Measurements from ENCODE around the gene OR7A10.

Gene OR7A10

DNA sequence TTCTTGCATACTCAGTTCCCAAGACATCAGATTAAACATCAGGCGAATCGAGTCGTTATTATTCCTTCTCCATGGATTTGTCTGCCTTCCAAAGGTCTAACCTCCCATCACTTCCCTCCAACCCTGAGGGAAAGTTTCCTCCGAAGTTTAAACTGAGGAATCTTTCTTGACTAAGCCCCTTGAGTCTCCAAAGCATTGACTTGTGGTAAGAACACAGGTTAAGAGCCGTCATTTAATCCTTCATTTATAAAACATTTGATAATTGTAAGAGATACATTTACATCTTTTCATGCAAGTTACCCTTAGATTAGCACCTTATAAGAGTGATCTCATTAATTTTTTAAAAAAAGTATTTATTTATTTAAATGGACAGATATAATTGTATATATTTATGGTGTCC lies at the start of gene OR7A10:
OR7A10 (minus strand) TSS at position 101 of the 400 bp plus-strand sequence. CDS start 7,045 bp downstream, outside the sequence.
- H3K27me3 Mint-ChIP-seq (ENCODE audit: low read depth) = peaks cover 6% of the 10 kb centered on the region

DNA sequence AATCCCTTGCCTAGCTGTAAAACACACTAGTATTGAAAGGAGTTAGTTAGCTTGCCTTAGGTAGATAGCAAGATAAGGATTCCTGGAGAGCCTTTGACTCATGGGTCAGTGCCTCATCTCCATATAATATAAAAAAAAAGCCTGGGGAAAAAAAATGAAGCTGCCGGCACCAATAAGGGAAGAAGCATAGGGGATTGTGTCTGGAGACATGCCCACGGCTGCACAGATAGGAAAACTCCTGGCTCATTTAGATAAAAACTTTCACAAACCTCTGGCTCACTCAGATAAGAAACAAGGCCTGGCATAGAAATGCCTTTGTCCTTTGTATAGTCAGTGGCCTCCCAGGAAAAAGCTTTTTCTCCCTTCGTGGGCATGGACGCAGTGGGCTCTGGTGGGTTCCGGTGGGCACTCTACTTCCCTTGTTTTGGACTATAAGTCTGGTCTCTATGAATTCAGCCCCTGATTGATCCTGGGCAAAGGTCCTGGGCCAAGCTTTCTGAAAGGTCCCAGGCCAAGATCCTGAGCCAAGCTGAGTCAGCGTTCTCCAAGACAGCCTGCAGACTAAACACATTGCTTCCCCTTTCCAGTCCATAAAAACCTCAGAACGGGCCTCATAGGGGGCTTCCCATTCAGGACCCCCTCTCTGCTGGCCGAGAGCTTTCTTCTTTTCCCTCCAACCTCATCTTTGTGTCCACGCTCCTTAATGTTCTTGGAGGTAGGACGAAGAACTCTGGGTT lies 42.1 kb upstream of the OR7A10 start:
- Mint-ChIP-seq H3K36me3 (ENCODE audit: low read depth) (no peaks in the 10 kb centered on the region), H3K27me3 (ENCODE audit: low read depth) (peaks cover 20% of the 10 kb centered on the region), H3K9me3 (no peaks in the 10 kb centered on the region), H3K27ac (no peak overlapping the region), H3K4me3 (no peak overlapping the region), H3K4me1 (ENCODE audit: low read depth) (peaks cover 3% of the 10 kb centered on the region)

More for the DNA sequence above, at the start of gene OR7A10:
- Mint-ChIP-seq H3K9me3 (no peaks in the 10 kb centered on the region), H3K27ac (no peak within 1 kb of the TSS), H3K36me3 (ENCODE audit: low read depth) (no peaks in the 10 kb centered on the region), H3K4me3 (no peak within 1 kb of the TSS), H3K4me1 (ENCODE audit: low read depth) (no peaks in the 10 kb centered on the region)

DNA sequence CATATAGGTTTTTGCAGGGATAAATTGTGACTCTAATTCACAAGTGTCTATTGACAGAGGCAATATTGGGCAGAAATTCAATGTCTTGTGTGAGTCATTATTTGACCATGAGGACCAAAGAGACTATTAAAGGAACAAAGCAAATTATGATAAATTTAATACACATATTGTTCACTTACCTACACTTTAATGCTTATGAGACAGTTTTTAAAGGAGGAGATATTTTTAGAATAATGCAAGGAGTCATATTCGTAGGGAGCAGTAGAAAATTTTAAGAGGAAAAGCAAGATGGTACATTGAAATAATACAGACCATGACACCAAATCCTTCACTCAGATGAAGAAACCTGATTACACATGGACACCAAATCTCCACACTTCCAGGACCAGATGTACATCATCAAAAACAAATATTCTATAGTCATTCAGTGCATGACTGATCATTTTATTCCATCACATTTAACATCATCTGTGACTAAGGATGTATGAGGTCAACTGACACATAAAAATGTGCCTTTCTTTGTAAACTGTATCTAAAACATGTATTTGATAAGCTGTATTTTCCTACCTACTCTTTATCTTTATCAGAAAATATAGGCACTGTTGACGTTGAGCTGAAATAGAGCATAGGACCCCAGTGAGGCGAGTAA lies 41.4 kb upstream of the OR7A10 start:
- Mint-ChIP-seq H3K27me3 (ENCODE audit: low read depth) (peaks cover 22% of the 10 kb centered on the region), H3K36me3 (ENCODE audit: low read depth) (no peaks in the 10 kb centered on the region), H3K4me3 (no peak overlapping the region)

DNA sequence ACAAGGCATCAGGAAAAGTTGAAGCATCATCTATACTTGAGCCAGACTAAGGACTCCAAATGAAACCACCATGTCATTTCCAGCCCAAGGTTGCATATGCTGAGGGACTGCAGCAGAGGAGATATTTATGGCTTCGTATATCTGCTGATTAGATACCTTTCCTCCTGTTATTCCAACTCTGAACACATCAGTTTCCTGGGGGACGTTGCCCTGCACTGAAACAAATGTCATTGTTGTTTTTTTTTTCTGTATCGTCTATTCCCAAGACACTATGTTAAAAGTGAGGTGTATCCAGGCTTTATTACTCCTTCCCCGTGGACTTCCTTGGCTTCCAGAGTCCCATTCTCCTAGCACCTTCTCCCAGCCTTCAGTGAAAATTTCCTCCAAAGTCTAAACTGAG lies 37.3 kb upstream of the OR7A10 start, which contains the start of gene OR7A17:
OR7A17 (minus strand) TSS at position 101 of the 400 bp plus-strand sequence. CDS start 4,777 bp downstream, outside the sequence.
- Mint-ChIP-seq H3K4me3 (no peak within 1 kb of the TSS), H3K27ac (no peak within 1 kb of the TSS)

More for the DNA sequence above, 41.4 kb upstream of the OR7A10 start:
- peaks cover 3% of the 10 kb centered on the region for H3K4me1 Mint-ChIP-seq (ENCODE audit: low read depth)
- H3K9me3 Mint-ChIP-seq = no peaks in the 10 kb centered on the region
- H3K27ac Mint-ChIP-seq = no peak overlapping the region

DNA sequence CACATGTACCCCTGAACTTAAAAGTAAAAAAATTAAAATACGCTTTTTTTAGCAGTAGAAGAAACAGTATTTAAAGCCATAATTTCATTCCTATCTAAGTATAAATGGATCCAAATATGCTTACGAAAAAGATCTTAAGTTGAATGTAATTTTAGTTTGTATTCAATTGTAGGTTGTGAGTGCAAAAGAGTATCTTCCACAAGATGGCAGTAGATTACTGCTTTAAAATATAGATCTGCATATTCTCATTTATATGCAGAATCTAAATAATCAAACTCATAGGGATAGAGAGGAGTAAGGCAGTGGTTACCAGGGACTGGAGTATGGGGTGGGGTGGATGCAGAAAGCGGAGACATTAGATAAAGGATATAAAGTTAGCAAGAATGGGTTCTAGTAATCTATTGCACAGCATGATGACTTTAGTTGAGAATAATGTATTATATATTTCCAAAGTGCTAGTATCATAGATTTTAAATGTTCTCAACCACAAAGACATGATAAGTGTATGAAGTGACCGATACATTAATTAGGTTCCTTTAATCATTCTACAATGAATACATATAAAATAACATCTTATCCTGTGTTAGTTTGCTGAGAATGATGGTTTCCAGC lies 23.0 kb upstream of the OR7A10 start:
- Mint-ChIP-seq H3K9me3 (no peaks in the 10 kb centered on the region), H3K4me3 (no peak overlapping the region), H3K27ac (no peak overlapping the region), H3K27me3 (ENCODE audit: low read depth) (no peaks in the 10 kb centered on the region), H3K36me3 (ENCODE audit: low read depth) (no peaks in the 10 kb centered on the region), H3K4me1 (ENCODE audit: low read depth) (no peaks in the 10 kb centered on the region)

More for the DNA sequence above, 37.3 kb upstream of the OR7A10 start, which contains the start of gene OR7A17:
- Mint-ChIP-seq H3K9me3 (no peaks in the 10 kb centered on the region), H3K36me3 (ENCODE audit: low read depth) (no peaks in the 10 kb centered on the region), H3K4me1 (ENCODE audit: low read depth) (peaks cover 3% of the 10 kb centered on the region), H3K27me3 (ENCODE audit: low read depth) (peaks cover 15% of the 10 kb centered on the region)

DNA sequence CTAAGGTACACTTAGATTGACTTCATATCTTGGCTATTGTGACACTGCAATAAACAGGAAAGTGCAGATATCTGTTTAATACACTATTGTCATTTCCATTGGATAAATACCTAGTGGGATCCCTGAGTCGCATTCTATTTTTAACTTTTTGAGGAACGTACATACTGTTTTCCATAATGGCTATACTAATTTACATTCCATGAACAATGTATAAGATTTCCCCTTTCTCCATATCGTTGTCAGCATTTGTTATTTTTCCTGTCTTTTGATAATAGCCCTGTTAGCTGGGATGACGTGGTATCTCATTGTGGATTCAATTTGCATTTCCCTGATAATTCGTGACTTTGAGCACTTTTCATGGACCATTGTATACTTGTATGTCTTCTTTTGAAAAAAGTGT lies 19.8 kb upstream of the OR7A10 start:
- Mint-ChIP-seq H3K4me3 (no peak overlapping the region), H3K9me3 (no peaks in the 10 kb centered on the region), H3K4me1 (ENCODE audit: low read depth) (no peaks in the 10 kb centered on the region), H3K36me3 (ENCODE audit: low read depth) (no peaks in the 10 kb centered on the region), H3K27ac (no peak overlapping the region), H3K27me3 (ENCODE audit: low read depth) (no peaks in the 10 kb centered on the region)

DNA sequence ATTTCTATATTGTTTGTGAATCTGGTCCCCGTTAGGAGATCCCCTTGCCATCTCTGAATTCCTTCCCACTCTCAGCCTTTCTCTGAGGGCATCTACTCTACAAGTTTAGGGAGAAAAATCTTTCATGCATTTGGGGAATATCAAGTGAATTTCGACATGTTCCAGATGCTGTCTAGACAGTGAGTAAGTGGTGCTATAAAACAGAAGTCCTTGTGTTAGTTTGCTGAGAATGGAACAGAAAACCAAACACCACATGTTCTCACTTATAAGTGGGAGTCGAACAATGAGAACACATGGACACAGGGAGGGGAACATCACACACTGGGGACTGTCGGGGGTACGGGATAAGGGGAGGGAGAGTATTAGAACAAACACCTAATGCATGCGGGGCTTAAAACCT lies 5.1 kb downstream of the OR7A10 start:
- Mint-ChIP-seq H3K27me3 (ENCODE audit: low read depth) (no peaks in the 10 kb centered on the region), H3K4me1 (ENCODE audit: low read depth) (no peaks in the 10 kb centered on the region), H3K27ac (no peak overlapping the region), H3K9me3 (no peaks in the 10 kb centered on the region), H3K36me3 (ENCODE audit: low read depth) (no peaks in the 10 kb centered on the region), H3K4me3 (no peak overlapping the region)

DNA sequence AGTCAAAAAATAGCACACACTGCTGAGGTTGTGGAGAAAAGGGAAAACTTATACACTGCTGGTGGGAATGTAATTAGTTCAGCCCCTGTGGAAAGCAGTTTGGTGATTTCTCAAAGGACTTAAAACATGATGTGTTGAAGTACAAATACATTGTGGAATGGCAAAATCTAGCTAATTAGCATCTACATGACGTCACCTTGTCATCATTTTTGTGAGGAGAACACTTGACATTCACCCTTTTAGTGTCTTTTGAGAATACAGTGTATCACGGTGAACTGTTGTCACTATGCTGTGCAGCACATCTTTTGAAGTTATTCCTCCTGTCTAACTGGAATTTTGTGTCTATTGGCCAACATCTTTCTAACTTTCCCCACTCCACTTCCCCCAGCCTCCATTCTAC lies 5.6 kb downstream of the OR7A10 start:
- H3K4me1 Mint-ChIP-seq (ENCODE audit: low read depth) = no peaks in the 10 kb centered on the region
- H3K36me3 Mint-ChIP-seq (ENCODE audit: low read depth) = no peaks in the 10 kb centered on the region

DNA sequence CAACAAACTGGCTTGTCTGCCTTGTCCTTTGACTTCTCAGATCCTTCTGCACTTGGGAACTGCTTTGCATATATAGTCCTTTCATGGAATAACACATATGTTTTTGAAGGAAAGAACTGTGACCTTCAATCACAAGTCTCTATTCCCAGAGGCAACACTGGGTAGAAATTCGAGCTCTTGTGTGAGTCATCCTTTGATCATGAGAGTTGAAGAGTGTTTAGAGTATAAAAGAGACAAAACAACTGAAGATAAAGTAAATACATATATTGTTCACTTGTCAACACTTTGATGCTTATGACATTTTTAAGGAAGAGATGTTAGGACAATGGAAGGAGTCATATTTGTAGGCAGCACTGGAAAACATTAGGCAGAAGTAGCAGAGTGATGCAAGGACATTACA lies 8.5 kb downstream of the OR7A10 start:
- H3K27me3 Mint-ChIP-seq (ENCODE audit: low read depth) = no peaks in the 10 kb centered on the region
- no peaks in the 10 kb centered on the region for H3K9me3 Mint-ChIP-seq
- no peaks in the 10 kb centered on the region for H3K36me3 Mint-ChIP-seq (ENCODE audit: low read depth)
- no peaks in the 10 kb centered on the region for H3K4me1 Mint-ChIP-seq (ENCODE audit: low read depth)
- no peak overlapping the region for H3K4me3 Mint-ChIP-seq
- H3K27ac Mint-ChIP-seq = no peak overlapping the region

More for the DNA sequence above, 5.6 kb downstream of the OR7A10 start:
- no peak overlapping the region for H3K27ac Mint-ChIP-seq
- H3K4me3 Mint-ChIP-seq = no peak overlapping the region
- no peaks in the 10 kb centered on the region for H3K9me3 Mint-ChIP-seq
- no peaks in the 10 kb centered on the region for H3K27me3 Mint-ChIP-seq (ENCODE audit: low read depth)

DNA sequence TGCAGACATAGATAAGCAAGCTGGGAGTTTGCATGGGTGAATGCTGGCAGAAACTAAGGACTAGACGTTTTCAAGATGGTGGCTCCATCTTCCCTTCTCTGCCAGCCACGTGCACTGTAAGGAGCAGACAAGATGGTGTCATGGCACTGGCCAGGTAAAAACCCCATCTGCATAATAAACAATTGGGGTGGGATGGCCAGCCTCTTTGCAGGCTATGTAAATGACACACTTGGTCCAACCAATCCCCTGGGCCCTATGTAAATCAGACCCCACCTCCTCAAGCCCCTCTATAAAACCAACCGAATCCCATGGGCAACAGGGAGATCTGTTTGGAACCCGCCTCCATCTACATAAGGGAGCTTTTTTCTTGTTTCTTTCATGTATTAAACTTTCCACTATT lies 11.3 kb downstream of the OR7A10 start:
- no peak overlapping the region for H3K27ac Mint-ChIP-seq
- no peaks in the 10 kb centered on the region for H3K27me3 Mint-ChIP-seq (ENCODE audit: low read depth)
- H3K4me3 Mint-ChIP-seq = no peak overlapping the region
- no peaks in the 10 kb centered on the region for H3K9me3 Mint-ChIP-seq
- no peaks in the 10 kb centered on the region for H3K4me1 Mint-ChIP-seq (ENCODE audit: low read depth)
- H3K36me3 Mint-ChIP-seq (ENCODE audit: low read depth) = no peaks in the 10 kb centered on the region

DNA sequence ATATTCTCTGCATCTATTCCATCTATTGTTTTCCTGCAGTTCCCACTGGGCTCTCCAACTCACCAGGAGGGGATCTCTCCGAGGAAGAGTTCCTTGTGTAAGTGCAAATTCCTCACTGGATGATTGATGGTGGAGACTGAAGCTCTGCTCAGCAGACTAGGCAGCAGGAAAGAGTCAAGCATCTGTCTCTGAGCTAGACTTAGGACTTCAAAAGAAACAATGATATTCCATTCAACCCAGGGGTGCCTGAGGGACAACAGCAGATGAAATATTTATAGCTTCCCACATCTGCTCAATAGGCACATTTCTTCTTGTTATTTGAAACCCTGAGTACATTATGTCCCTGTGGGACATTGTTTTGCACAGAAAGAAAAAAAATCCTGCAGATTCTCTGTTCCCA lies 13.7 kb downstream of the OR7A10 start, which contains the start of the genes OR7A5 and OR7C1:
OR7A5 (minus strand) TSS at position 175 of the 400 bp plus-strand sequence. CDS start 6,944 bp downstream, outside the sequence.
OR7C1 (minus strand) TSS at position 175 of the 400 bp plus-strand sequence. CDS start 35,049 bp downstream, outside the sequence.
- H3K36me3 Mint-ChIP-seq (ENCODE audit: low read depth) = no peaks in the 10 kb centered on the region
- no peak within 1 kb of the TSS for H3K4me3 Mint-ChIP-seq
- no peaks in the 10 kb centered on the region for H3K4me1 Mint-ChIP-seq (ENCODE audit: low read depth)
- no peaks in the 10 kb centered on the region for H3K27me3 Mint-ChIP-seq (ENCODE audit: low read depth)
- H3K27ac Mint-ChIP-seq = no peak within 1 kb of the TSS
- no peaks in the 10 kb centered on the region for H3K9me3 Mint-ChIP-seq

DNA sequence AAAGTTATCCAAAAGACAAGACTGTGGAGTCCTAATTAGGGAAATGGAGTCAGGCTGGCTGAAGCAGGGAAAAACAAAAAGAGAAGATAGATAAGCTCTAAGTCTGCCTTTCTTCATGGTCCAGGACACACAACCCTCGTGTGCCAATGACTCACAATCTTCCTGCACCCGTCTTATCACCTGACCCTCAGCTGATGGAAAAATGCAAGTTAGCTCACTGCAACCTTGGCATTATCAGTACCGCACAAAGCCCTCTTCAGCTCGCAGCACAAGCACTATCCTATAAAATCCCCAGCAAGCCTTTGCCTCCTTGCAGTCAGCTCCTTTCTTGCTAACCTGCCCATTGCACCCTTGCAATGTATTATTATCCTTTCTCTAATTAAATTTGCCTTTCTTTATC lies 18.0 kb downstream of the OR7A10 start:
- H3K36me3 Mint-ChIP-seq (ENCODE audit: low read depth) = no peaks in the 10 kb centered on the region
- no peaks in the 10 kb centered on the region for H3K27me3 Mint-ChIP-seq (ENCODE audit: low read depth)
- H3K4me1 Mint-ChIP-seq (ENCODE audit: low read depth) = no peaks in the 10 kb centered on the region
- no peak overlapping the region for H3K27ac Mint-ChIP-seq
- H3K4me3 Mint-ChIP-seq = no peak overlapping the region
- H3K9me3 Mint-ChIP-seq = no peaks in the 10 kb centered on the region

DNA sequence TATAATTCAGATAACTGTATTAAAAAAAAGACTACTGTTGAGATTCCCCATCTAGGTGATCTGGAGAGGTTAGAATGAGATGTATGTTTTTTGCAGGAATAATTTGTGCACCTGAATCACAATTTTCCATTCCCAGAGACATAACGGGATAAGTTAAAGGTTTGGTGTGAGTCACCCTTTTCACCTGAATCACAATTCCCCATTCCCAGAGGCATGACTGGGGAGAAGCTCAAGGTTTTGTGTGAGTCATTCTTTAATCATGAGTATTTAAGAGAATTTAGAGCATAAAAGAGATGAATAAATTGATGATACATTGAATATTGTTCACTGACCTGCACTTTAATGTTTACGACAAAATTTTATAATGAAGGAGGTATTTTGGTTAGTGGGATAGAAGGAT lies 22.7 kb downstream of the OR7A10 start:
- no peaks in the 10 kb centered on the region for H3K4me1 Mint-ChIP-seq (ENCODE audit: low read depth)
- H3K27me3 Mint-ChIP-seq (ENCODE audit: low read depth) = no peaks in the 10 kb centered on the region
- no peak overlapping the region for H3K4me3 Mint-ChIP-seq
- no peak overlapping the region for H3K27ac Mint-ChIP-seq
- H3K9me3 Mint-ChIP-seq = peaks cover 12% of the 10 kb centered on the region
- no peaks in the 10 kb centered on the region for H3K36me3 Mint-ChIP-seq (ENCODE audit: low read depth)

DNA sequence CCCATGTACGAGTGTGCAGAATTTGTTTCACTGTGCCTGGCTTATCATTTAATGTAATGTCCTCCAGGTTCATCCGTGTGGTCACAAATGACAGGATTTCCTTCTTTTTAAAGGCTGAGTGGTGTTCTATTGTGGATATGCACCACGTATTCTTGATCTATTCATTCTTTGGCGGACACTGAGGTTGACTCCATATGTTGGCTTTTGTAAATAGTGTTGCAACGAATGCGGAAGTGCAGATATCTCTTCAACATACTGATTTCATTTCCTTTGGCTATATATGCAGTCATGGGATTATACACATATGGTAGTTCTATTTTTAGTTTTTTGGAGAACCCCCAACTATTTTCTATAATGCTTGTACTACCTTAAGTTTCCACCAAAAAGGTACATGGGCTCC lies 26.8 kb downstream of the OR7A10 start:
- H3K27me3 Mint-ChIP-seq (ENCODE audit: low read depth) = no peaks in the 10 kb centered on the region
- H3K27ac Mint-ChIP-seq = no peak overlapping the region
- no peak overlapping the region for H3K4me3 Mint-ChIP-seq
- H3K9me3 Mint-ChIP-seq = peaks cover 12% of the 10 kb centered on the region
- no peaks in the 10 kb centered on the region for H3K36me3 Mint-ChIP-seq (ENCODE audit: low read depth)
- no peaks in the 10 kb centered on the region for H3K4me1 Mint-ChIP-seq (ENCODE audit: low read depth)
